ENCODE results near the gene DCANP1.
A peak's percentile ranks its signal among the peaks of the same experiment; 100 is the strongest.

Gene DCANP1

DNA sequence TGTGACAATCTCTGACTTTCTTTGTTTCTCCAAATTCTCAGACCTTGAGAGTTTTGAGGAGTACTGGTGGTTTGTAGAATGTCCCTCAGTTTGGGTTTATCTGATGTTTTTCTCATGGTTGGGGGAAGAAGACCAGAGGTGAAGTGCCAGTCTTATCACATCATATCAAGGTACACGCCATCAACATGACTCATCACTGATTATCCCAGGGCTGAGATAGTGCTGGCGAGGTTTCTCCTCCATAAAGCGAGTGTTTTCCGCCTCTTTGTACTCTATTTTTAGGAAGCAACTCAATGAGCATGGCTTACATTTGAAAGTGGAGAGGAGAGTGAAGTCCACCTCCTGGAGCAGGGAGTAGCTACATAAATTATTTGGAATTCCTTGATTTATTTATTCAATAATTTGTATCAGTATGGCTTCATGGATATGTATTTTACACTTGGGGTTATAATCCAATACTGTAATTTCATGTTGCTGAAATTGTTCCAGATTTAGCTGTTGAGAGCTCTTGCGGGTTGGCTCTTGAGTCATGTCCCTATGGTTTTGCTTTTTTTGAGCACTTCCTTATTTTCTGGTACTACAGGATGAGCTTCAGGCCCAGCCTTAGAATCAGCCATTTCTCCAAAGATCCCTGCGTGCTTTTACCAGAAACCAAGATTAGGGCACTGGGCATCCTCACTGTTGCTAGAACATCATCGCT is 23.9 kb downstream of the DCANP1 start:
- DNase-seq (ENCODE audit: low read depth, low spot score): no peak

DNA sequence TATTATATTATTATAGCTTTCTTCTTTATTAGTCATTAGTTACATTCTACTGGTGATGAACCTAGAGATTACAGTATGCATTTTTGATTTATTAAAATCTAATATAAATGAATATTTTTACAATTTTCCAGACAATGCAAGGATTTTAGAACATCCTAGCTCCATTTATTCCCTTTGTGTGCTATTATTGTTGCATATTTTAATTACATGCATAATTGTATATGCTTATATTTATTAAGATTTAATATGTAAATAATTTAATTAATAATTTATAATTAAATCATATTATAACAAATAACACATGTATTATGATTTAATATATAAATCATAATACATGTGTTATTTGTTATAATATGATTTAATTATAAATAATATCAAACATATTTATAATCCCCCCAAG is 24.7 kb downstream of the DCANP1 start:
- no peak for DNase-seq (ENCODE audit: low read depth, low spot score)

DNA sequence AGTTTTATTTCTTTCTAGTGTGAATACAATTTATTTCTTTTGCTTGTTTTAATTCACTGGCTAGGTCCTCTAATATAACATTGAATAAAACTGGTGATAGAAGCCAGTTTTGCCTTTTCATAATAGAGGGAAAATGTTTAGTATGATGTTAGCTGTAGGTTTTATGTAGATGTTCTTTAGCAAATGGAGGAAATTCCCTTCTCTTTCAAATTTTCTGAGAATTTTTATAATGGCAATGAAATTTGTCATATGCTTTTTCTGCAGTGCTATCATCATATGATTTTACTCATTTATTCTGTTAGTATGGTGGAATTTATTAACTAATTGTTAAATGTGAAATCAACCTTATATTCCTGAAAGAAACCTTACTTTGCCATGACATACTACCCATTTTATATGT is 30.1 kb downstream of the DCANP1 start:
- DNase-seq (ENCODE audit: low read depth, low spot score): no peak

DNA sequence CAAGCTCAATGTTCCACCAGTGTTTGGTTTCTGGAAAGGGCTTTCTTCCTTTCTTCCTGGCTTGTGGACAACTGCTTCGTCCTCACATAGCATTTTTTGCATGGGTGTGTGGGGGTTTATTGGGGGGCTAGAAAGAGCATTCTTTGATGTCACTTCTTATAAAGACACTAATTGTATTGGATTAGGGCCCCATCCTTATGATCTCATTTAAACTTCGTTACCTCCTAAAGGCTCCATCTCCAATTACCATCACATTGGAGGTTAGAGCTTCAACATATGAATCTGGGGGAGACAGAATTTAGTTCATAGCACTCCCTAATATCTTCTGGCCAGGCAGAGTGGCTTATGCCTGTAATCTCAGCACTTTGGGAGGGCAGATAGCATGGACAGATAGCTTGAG is 42.1 kb downstream of the DCANP1 start:
- no peak for DNase-seq (ENCODE audit: low read depth, low spot score)

DNA sequence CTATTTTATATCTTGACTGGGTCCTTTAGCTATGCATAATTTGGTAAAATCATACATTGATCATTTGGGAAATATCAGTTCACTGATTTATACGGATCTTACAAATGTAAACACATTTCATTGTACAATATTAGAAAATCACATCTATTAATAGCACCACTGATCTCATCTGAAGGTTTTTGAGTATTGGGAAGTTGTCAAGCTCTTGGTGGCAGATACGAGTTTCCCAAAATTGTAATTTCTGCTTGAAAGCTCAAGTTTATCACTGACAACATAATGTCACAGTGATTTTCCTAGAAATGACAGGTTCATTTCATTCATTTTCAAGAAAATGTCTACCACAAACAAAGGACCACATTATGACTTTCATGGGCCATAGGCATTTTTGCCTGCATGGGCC is 45.1 kb downstream of the DCANP1 start:
- no peak for DNase-seq (ENCODE audit: low read depth, low spot score)

DNA sequence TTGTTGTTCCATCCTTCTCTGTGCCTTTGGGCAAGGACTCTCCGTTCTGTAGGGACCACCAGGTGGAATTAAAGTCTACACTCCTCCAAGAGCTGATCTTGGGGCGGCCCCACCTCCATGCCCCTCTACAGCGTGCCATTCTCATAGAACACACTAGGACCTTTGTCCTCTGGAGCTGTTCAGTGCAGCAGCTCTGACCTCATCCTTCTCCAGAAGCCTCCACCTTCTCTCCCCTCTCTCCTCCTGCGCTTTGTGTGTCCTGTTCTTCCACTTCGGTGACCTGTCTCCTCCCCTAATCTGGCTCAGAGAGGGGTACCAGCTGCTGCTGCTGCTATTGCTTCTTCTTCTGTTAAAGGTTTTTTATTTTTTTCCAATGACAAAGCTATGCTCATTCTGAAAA is 46.3 kb downstream of the DCANP1 start:
- no peak for DNase-seq (ENCODE audit: low read depth, low spot score)

DNA sequence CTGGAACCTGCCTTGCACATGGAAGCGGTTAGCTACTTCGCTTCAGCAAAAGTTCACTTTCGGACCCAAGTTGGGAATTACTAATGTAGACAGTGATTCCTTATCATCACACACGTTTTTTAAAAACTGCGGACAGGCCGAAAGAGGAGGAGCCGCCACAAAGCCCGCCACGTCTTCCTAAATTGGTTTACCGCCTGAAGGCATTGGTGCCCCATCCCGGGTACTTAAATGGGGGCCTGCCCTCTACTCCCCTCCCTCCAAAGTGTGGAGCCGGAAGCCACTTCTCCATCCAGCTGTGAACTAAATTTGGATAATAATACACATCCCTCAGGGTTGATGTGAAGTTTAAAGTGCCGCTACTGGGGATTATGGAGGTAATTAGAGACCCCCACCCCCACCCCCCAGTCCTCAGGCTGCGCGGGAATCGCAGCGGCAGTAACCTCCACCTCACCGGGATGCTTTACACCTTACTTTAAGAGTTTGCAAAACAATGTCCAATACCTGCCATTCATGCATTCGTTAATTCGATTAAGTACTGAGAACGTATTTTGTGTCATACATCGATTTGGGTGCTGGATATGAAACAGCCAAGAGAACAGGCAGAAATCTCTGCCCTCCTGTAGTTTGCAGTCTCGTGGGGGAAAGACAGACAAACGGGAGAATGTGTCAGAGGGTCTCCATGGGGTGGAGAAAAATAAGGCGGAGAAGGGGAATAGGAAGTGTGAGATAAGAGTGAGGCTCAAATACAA is 47.2 kb downstream of the DCANP1 start:
- no peak for DNase-seq (ENCODE audit: low read depth, low spot score)

DNA sequence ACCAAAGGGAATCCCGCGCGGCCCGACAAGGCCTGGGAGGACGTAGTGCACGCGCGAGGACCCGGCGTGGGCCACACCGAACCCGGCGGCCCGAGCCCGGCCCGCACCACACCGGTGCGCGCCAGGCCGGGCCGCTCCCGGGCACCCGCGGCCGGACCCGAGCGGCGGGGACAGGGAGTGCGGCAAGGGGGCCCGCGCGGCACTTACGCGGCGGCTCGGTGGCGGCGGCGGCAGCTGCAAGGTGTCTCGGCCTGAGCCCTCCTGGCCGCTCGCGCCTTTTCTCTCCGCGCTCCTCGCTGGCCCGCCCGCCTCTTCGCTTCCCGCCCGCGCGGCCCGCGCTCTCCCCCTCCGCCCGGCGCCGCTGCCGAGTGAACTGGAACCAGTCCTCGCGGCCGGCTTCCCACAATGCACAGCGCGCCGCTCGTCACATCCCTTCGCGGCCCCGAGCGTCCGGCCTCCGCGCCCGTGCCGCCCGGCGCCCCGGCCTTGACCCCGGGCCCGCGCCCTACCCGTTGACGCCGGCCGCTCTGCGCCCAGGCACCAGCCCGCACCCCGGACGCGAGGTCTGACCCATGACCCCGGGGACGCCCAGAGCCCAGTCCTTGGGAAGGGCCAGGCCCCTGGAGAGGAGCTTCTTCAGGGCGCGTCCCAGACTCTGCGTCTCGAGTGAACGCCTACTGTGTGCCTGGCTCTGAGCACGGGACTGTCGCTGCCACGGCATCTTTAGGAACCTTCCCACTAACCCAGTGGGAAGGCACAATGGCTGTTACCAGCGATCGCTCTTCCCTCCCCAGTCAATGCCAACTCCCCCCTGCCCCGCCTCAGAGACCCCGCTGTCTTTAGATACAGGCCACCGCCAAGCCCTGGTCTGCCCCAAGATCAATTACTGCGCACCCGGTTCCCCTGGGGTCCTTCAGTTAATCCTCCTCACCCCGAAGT is 48.0 kb downstream of the DCANP1 start, which contains the start of gene MACROH2A1:
MACROH2A1 (minus strand) TSS at position 377 of the 939 bp plus-strand sequence. CDS start 10,138 bp downstream, outside the sequence.
- DNase-seq (ENCODE audit: low read depth, low spot score): peak; percentile 95

DNA sequence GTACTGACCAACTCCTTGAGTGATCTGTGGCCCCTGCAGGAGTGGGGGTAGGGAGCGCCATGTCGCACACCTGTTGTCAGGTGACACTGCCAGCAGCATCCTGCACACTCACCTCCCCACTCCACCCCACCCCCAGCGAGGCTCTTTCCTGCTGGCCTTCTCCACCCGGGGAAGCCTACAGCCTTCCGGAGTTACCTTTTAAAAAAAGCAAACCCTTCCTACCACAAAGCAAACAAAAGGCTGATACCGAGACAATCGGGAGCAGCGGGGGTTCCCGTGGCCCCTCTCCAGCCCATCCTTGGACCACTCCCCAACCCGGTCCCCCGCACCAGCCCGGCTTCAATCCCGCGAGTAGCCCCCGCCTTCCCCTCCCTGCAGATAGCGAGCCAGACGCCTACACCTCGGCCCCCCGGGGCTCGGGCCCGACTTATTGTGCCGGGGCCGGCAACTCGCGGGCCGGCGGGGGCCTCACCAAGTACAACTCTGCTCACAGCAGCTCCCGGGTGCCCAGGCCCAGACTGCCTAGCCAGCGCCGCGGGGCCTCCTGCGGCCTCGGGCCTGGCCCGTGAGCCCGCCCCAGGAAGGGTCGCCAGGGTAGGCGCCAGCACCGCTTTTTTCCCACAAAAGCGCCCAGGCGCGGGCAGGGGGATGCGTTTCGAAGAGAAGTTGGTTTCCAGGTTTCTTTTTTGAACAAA is 48.8 kb downstream of the DCANP1 start:
- peak; percentile 63 for DNase-seq (ENCODE audit: low read depth, low spot score)

DNA sequence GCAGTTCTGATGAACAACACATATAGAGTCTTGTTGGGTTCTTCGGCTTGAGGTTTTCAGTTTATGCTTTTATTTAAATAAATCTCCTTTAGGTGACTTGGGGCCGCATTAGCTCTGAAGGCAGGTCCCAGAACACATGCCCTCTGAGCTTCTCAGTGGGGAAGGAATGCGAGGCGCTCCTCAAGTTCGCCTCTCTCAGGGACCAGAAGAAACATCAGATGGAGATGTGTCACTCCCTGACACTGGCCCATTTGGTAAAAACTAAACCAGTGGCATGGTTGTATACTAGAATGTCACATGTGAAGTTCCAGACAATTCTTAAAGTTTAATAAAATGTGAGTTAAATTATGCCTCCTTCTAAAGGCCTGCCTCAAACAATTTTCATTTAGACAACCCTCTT is 50.1 kb downstream of the DCANP1 start:
- no peak for DNase-seq (ENCODE audit: low read depth, low spot score)

DNA sequence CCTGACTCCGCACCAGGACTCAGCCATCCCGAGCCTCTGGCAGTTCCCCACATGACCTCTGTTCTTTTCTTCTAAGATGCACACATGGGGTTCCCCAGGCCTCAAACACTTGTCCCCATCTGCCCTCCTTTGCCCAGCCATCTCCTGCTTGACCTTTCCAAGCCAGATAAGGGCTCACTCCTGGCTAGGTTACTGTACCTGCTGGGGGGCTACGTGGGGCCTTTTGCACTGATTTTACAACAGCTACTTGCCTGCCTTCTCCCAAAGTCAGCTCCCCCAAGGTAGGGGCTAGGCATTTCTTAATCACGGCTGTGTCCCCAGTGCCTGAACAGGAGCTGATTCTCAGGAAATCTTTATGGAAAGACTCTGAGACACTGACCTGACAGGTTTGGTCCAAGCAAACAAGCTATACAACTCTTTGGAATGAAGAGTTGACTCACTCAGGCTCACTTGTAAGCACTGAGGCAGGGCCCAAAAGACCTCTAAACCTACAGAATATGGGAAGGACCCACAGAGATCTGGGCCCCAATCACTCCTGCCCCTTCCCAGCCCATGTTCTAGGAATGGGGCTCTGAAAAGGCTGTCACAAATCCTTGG is 50.6 kb downstream of the DCANP1 start:
- no peak for DNase-seq (ENCODE audit: low read depth, low spot score)

DNA sequence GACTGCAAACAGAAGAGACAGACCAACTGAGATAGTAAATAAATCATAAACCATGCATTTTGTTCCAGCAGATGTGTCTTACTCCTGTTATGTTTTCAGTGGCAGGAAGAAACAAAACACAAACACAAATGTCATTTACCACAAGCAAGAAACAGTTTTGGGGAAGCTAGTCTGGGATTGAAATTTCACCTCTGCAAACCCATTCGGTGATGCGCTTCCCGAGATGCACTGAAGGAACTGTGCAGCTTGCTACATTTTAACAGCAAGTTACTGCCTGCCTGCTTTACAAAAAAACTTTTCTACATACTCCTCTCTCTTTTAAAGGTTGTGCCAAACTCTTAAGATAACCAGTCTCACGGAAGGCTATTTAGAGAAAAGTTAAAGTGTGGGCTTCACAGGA is 51.3 kb downstream of the DCANP1 start:
- no peak for DNase-seq (ENCODE audit: low read depth, low spot score)

DNA sequence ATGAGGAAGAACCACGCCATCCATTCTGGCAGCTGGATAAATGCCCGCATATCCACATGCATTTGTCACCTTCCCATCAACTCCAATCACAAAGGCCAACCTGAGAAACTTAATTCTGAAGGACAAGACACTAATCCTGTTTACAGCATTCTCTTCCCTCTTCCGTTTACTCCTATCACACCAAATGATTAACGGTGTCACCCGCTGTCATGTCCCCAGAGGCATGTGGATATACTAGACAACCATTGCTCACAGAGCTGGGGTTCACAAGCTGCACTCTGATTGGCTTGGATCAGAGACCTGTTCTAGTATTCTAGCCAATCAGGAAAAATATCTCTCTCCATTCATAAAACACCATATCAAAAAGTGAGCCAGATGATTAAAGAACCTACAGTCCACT is 51.7 kb downstream of the DCANP1 start:
- no peak for DNase-seq (ENCODE audit: low read depth, low spot score)

All from astrocyte of the hippocampus (primary cell).